ENCODE results near the gene MAP7D2.
"Not testable (repeated sequence)": the region's sequence is repeated elsewhere in the genome, so short reads cannot be mapped to it uniquely, and the experiment has no call there.

DNA sequence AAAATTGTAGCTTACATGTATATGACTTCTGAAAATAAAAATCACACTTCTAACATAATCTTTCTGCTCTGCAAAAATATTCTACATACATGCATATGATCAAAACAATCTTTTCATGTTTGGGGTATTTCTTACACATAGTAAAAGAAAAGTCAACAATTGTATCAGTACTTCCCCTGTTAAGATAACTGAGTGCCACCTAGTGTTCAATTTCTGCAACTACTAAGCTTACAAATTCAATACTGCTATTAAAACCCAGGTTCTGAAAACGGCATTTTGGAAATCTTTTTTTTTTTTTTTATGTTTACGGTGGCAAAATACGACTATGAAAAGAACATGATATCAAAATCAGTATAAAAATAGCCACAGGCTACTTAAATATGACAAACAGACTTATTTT lies 10.7 kb upstream of the MAP7D2 start:
- not testable (repeated sequence) for TF ChIP-seq POLR2AphosphoS5 (IDR thresholded peaks at IDR 0.05; ENCODE audit: low read depth); CTCF (conservative IDR thresholded peaks at IDR 0.05; ENCODE audit: low read depth in 2 of 2); EZH2 (IDR thresholded peaks at IDR 0.05; ENCODE audit: low read depth, unreplicated experiment)
